Right cardiac atrium (tissue), 5 donors: ENCODE measurements around the gene SLC8A1. TPM values are rescaled to one million over a fixed set of nuclear protein-coding genes. Genes with fewer than 3 reads are reported as not detected.

ENCODE experiments used
- ATAC-seq, 2 donors: fragments of 200-7000 bp; cut with Tn5 transposase; one replicate each; pipeline versions ENCODE4 v1.8.0 to v1.9.1; 2020; ENCODE audit warnings: moderate library complexity in 2 of 2, mild to moderate bottlenecking in 1 of 2
- DNase-seq, 3 donors: peaks; one replicate each; pipeline ENCODE4 v3.0.0-alpha.2; 2020
- H3K27ac ChIP-seq: one replicate; pipeline ENCODE4 v1.5.1; 2013; ENCODE audit warnings: mild to moderate bottlenecking, low read length, control low read depth, moderate library complexity
- H3K27me3 ChIP-seq: one replicate; pipeline ENCODE4 v1.6.1; 2013; ENCODE audit not compliant: control insufficient read depth, insufficient read depth
- H3K4me1 ChIP-seq: one replicate; pipeline ENCODE4 v1.6.1; 2013; ENCODE audit warnings: low read length; ENCODE audit not compliant: control insufficient read depth, insufficient read depth
- H3K4me3 ChIP-seq: one replicate; pipeline ENCODE4 v1.5.1; 2013; ENCODE audit warnings: low read length, control low read depth
- H3K9me3 ChIP-seq: one replicate; pipeline ENCODE4 v1.6.1; 2013; ENCODE audit warnings: low read length; ENCODE audit not compliant: control insufficient read depth
- WGBS: extraction: QIAGEN DNeasy Blood & Tissue Kit; methylation state at CpG from one replicate; pipeline ENCODE4 v1.1.7; 2013; 5-methylcytosine and 5-hydroxymethylcytosine counted together
- intact Hi-C, 4 donors: fragments of 100-400 bp; cut with DNase I; formaldehyde crosslinking; loops; one replicate each; pipeline versions ENCODE4 v1.11.0 to v1.14.0; 2022 to 2023
- long read RNA-seq, 4 donors: library from polyadenylated mRNA; unstranded; transcript quantifications; one replicate each; pipeline ENCODE4 v2.0.0, GENCODE V29; 2020 to 2021
- polyA plus RNA-seq: library from polyadenylated mRNA; stranded (reverse); fragments of 200-250 nt; gene quantifications from one replicate; pipeline ENCODE4 v1.2.3, GENCODE V29; 2013
- total RNA-seq, 4 donors: library from RNA; stranded (reverse); fragmentation: NEBNext Ultra II Directional; extraction: Animal tissue kit (Norgen Biotek cat#: 25700); gene quantifications; one replicate each; pipeline ENCODE4 v1.2.1, GENCODE V29; 2021
- donor health status: healthy with polysubstance abuse.
- donor health status: DM: no; HTN: yes; CAD: no.
- donor health status: DM: no; HTN: no; CAD: no.
- donor health status: DM: no; HTN: yes; CAD: no; lungs with severe emphysema.
- donor health status: DM: yes; HTN: yes; CAD: no.

The SLC8A1 gene
- total RNA-seq (100 to 1,000 TPM; 761 to 907 (median 821) TPM), polyA plus RNA-seq (41.8 TPM)
- long read RNA-seq, donor 1, partial matches to known transcripts: 25 of 104 reads
- long read RNA-seq, donor 1, other reads (novel, unspliced or antisense): 78 of 104 reads
- long read RNA-seq, donor 2, partial matches to known transcripts: 13 of 33 reads
- long read RNA-seq, donor 2, other reads (novel, unspliced or antisense): 20 of 33 reads
- long read RNA-seq, donor 3, partial matches to known transcripts: 47 of 182 reads
- long read RNA-seq, donor 3, other reads (novel, unspliced or antisense): 135 of 182 reads
- long read RNA-seq, donor 4, partial matches to known transcripts: 16 of 48 reads
- long read RNA-seq, donor 4, other reads (novel, unspliced or antisense): 32 of 48 reads

DNA sequence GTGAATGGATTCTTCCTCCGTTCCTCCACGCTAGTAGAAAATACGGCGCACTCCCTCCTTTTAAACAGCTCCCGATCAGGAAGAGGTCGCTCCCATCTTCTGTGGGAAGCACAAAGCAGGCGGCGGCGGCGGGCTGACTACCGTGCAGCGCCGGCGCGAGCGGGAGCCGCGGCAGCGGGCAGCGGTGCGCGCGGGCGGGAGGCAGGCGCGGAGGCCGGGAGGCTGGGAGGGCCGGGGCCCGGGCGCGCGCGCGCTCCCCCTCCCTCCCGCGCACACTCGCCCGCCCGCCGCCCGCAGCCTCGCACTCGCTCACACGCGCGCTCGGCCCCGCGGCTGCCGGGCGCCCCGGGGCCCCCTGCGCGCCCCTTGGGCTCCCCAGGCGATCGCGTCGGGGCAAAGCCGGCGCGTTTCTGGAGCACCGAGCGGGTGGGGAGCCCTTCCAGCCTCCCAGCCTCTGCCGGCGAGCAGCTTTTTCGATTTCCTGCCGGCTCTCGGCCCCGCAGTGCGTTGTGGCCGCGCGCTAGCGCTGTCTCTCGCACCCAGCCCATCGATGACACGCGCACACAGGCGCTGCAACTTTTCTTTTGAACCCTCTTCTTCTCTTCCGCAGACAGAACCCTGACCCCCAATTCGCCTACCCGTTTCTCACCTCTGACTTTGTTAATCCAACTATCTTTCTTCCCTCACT, at the start of gene SLC8A1:
SLC8A1 (minus strand) TSS at position 173 of the 688 bp plus-strand sequence.
- Histone ChIP-seq H3K27ac (peak within 1 kb of the TSS; percentile 84), H3K4me3 (peak within 1 kb of the TSS; percentile 83), H3K4me1 (peaks cover 4% of the 10 kb centered on the region), H3K9me3 (no peaks in the 10 kb centered on the region), H3K27me3 (no peaks in the 10 kb centered on the region)
- intact Hi-C loops: loop anchor here in 1 of 4 donors (10.0 kb wide), 1 partner anchor 103 kb away; no protein-coding TSS in a partner anchor
- ATAC-seq: peak; percentile 61 to 62
- peak; percentile 38 to 80 (median 79) for DNase-seq
- WGBS: 2% methylated on average over 76 of the region's 82 CpGs

DNA sequence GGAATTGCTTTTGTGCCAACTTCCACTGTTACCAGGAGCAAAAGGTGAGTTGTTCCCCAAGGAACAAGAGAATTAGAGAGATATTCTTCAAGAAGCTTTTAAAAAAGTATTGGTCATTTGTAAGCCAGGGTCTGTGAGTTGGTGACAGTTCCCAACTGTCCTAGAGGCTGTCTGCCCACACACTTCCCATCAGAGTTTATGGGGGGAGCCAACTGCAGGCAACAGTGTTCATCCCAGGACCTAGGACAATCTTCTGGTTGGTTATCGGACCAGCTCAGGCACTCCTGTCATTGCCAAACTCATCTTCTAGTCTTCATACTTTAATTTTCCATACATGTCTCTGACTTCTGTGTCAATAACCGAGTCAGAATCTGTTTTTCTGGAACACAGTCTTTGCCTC, 47.5 kb upstream of the SLC8A1 start:
- H3K9me3 ChIP-seq: no peaks in the 10 kb centered on the region
- 70% methylated on average over 2 of the region's 2 CpGs for WGBS
- no peak overlapping the region for H3K27ac ChIP-seq
- no peaks in the 10 kb centered on the region for H3K4me1 ChIP-seq
- intact Hi-C loops: no loop called here
- ATAC-seq (no peak), DNase-seq (no peak)
- no peaks in the 10 kb centered on the region for H3K27me3 ChIP-seq
- no peak overlapping the region for H3K4me3 ChIP-seq

DNA sequence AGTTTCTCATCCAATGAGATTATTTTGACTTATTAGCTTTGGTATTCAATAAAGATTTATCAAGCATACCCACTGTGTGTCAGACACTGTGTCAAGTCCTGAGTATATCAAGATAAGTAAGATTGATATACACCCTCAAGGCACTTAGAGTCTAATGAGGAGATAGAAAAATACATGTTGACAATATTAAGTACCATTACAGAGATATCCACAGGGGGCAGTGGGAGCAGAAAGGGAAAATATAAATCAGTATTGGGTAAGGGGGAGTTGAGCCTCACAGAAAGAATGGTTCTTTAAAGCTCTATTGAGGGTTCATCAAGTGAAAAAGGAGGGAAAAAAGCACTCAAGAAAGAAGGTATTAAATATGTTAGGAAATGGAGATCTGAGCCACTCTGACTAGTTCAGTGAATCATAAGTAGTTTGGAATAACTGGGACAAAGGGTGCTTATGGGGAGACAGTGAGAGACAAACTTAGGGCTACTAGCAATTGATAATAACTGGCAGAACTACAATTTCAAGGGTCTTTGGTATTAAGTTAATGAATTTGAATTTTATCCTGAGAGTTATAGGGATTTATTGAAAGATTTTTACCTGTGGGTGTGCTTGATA, 45.5 kb upstream of the SLC8A1 start:
- Histone ChIP-seq H3K27me3 (no peaks in the 10 kb centered on the region), H3K4me3 (no peak overlapping the region), H3K9me3 (no peaks in the 10 kb centered on the region), H3K4me1 (no peaks in the 10 kb centered on the region), H3K27ac (no peak overlapping the region)
- intact Hi-C loops: no loop called here
- no peak for DNase-seq
- no peak for ATAC-seq

DNA sequence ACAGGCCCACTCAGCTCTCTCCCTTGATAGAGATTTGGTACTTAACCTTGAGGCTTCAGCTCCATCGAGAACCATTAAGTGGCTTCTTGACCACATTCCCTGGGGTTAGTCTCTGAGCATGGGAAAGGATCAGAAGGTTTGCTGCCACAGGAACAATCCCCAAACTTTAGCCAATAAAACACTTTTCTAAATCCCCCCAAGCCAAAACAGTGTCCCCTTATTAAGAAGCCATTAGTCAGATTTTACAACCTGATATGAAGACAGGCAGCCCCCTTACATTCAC, 37.7 kb upstream of the SLC8A1 start:
- no peaks in the 10 kb centered on the region for H3K9me3 ChIP-seq
- no peaks in the 10 kb centered on the region for H3K27me3 ChIP-seq
- intact Hi-C loops: no loop called here
- no peak for DNase-seq
- H3K27ac ChIP-seq: no peak overlapping the region
- peaks cover 2% of the 10 kb centered on the region for H3K4me1 ChIP-seq
- peak overlapping the region; percentile 83 for H3K4me3 ChIP-seq
- peak in 1 of 2 donors; percentile 45 for ATAC-seq
- WGBS: 26% methylated on average over 1 of the region's 1 CpG

DNA sequence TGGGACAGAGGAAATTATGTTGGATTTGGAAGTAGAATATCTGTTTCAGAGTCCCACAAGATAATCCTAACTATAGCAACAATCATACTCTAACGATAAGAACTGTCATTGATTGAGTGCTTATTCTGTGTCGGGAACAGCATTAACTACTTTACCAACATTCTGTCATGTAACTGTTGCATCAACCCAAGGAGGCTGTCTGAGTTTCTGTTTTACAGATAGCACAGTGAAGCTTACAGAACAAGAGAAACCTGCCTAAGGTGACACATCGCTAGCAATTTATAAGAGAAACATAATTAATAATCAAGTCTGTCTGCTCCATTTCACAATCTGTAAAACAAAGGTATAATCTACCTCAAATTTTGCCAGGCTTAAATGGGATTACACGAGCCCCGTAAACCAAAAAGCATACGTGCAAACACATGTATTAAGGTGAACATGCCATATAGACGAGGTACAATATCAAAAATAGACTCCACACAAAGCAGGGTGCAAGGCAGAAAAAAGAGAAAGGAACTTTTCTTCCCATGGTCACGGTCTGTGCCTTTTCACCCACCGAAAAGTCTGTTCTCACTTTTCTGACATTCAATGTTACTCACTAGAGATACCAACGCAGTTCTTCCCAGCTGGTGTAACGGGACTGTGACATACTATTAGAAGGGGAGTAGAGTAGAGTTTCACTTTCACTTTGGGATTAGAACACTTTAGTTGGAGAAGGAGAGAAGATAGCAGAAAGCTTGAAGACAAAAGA, 37.2 kb upstream of the SLC8A1 start:
- ATAC-seq (peak; percentile 84 to 85), DNase-seq (no peak)
- 29% methylated on average over 11 of the region's 11 CpGs for WGBS
- peak overlapping the region; percentile 83 for H3K4me3 ChIP-seq
- H3K9me3 ChIP-seq: no peaks in the 10 kb centered on the region
- intact Hi-C loops: no loop called here
- H3K4me1 ChIP-seq: peaks cover 2% of the 10 kb centered on the region
- peak overlapping the region; percentile 66 for H3K27ac ChIP-seq
- no peaks in the 10 kb centered on the region for H3K27me3 ChIP-seq

DNA sequence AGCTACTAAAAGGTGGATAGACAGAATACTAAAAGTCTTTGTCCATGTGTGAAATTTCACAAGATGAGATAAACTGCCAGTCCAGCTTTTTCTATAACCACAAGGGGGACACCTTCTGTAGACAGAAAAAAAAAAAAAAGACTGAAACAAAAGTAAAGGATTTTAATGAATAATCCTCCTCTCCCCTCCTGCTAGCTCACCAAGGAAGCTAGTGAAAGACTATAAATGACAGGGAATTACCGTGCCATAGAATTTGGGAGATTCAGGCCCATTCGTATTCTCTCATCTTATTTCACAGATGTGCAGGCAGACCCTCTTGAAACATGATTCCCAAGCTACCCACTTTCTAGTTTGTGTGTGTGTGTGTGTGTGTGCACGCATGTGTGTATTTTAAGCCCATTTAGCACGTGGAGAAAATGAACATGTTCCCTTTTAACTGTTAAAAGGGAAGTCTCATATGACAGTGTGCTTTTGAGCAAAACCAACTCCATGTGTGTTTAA, 36.3 kb upstream of the SLC8A1 start:
- Histone ChIP-seq H3K27me3 (no peaks in the 10 kb centered on the region), H3K9me3 (no peaks in the 10 kb centered on the region), H3K27ac (peak overlapping the region; percentile 85), H3K4me1 (peaks cover 2% of the 10 kb centered on the region), H3K4me3 (peak overlapping the region; percentile 83)
- 20% methylated on average over 4 of the region's 4 CpGs for WGBS
- ATAC-seq: peak; percentile 38 to 50
- intact Hi-C loops: no loop called here
- DNase-seq: no peak

DNA sequence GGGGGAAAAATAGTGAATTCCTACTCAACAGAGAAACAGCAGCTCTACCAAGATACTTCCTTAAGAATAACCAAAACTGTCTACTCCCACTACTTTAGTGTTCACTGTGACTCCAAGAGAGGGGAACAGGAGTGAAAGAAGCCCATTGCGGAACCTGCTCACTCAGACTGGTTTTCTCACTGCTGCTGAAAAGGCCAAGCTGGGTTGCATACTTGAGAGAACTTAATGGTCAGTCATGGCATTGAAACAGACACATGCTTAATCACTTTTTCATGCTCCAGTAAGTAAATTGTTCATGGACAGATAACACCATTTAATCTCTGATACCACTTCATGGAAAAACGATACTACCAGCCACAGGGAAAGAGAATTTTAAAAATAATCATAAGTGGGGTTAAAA, 35.7 kb upstream of the SLC8A1 start:
- Histone ChIP-seq H3K27ac (no peak overlapping the region), H3K4me3 (no peak overlapping the region), H3K27me3 (no peaks in the 10 kb centered on the region), H3K4me1 (peaks cover 2% of the 10 kb centered on the region), H3K9me3 (no peaks in the 10 kb centered on the region)
- intact Hi-C loops: no loop called here
- 41% methylated on average over 2 of the region's 2 CpGs for WGBS
- peak; percentile 21 to 36 (median 21) for DNase-seq
- ATAC-seq: peak; percentile 60 to 69

DNA sequence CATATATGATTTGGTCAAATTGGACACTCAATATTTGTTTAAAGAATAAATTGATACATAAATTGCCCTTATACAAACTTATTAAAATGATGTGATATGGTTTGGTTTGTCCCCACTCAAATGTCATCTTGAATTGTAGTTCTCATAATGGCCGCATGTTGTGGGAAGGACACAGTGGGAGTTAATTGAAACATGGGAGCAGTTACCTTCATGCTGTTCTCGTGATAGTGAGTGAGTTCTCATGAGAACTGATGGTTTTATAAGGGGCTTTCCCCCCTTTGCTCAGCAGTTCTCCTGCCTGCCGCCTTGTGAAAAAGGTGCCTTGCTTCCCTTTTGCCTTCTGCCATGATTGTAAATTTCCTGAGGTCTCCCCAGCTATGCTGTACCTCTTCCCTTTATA, 34.0 kb upstream of the SLC8A1 start:
- Histone ChIP-seq H3K27me3 (no peaks in the 10 kb centered on the region), H3K9me3 (no peaks in the 10 kb centered on the region), H3K4me3 (no peak overlapping the region), H3K27ac (no peak overlapping the region), H3K4me1 (peaks cover 2% of the 10 kb centered on the region)
- intact Hi-C loops: no loop called here
- ATAC-seq (no peak), DNase-seq (no peak)
- 71% methylated on average over 3 of the region's 3 CpGs for WGBS

DNA sequence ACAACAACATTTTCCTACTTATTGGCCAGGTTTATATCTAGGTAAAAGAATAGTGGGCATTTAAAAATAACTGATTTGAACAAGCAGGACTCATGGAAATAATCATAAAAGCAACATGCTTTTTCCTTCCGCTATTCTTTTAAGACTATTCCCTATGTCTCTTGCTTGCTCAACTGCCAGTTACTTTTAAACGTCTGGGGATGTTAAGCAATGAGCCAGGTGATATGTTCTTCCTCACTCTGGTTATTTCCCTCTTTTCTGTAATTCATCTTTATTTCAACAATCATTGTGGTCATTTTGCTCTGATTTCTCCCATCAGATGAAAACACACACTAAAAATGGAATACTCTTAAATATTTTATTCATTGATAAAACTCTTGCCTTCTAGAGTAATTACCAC, 33.4 kb upstream of the SLC8A1 start:
- H3K27me3 ChIP-seq: no peaks in the 10 kb centered on the region
- intact Hi-C loops: no loop called here
- H3K27ac ChIP-seq: no peak overlapping the region
- DNase-seq (no peak), ATAC-seq (no peak)
- H3K4me1 ChIP-seq: peaks cover 2% of the 10 kb centered on the region
- 59% methylated on average over 2 of the region's 2 CpGs for WGBS
- no peak overlapping the region for H3K4me3 ChIP-seq
- no peaks in the 10 kb centered on the region for H3K9me3 ChIP-seq

DNA sequence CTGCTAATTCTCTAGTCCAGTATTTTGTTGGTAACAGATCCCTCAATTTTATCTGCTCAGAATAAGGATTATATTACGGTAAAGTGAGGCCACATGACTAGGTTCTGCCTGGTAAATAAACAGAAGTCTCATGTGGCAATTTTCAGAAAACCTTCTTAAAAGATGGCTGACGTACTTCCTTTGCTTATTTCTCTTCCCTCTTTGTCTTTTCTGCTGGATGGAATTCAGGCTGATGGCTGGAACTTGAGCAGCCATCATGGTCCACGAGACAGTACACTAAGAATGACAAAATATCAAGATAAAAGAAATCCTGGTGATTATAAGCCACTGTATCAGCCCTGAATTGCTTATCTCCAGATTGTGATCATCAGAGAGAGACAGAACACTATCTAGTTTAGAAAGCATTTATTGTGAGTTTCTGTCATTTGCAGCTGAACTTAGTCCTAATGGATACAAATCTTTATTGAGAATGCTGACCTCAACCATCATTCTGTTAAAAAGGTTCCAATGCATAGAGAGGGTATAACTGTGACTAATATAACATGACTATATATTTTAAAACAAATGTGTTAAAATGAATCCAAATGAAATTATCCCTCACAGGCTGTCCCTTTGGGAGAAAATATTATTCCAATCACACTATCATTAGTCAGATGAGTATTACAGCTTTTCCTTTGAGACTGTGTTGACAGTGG, 31.8 kb upstream of the SLC8A1 start:
- 82% methylated on average over 3 of the region's 3 CpGs for WGBS
- DNase-seq (no peak), ATAC-seq (no peak)
- Histone ChIP-seq H3K4me3 (no peak overlapping the region), H3K9me3 (no peaks in the 10 kb centered on the region), H3K27me3 (no peaks in the 10 kb centered on the region), H3K27ac (no peak overlapping the region), H3K4me1 (peaks cover 3% of the 10 kb centered on the region)
- intact Hi-C loops: no loop called here
